Measurements from ENCODE around the gene ZNF532. TPM values are rescaled to one million over a fixed set of nuclear protein-coding genes. Genes with fewer than 3 reads are reported as not detected.

ZNF532 gene
- total RNA-seq, 2 donors from 2014 or later: 133 to 211 TPM

GRCh38 chr18:58862356-58862755 lies 2.3 kb upstream of the ZNF532 start:
- Histone ChIP-seq H3K4me1 (ENCODE audit: control insufficient read depth in 1 of 2, low read depth in 2 of 2) (peaks cover 61 to 81% of the 10 kb centered on the region in 2 donors), H3K27me3 (replicated peaks; ENCODE audit: insufficient read depth) (no peaks in the 10 kb centered on the region), H3K36me3 (no peaks in the 10 kb centered on the region), H3K27ac (peak overlapping the region; percentile 90 to 92), H3K4me3 (peak overlapping the region; percentile 62), H3K9me3 (no peaks in the 10 kb centered on the region)
- DNase-seq (ENCODE audit: low spot score): no peak
- TF ChIP-seq, protein P1, sequence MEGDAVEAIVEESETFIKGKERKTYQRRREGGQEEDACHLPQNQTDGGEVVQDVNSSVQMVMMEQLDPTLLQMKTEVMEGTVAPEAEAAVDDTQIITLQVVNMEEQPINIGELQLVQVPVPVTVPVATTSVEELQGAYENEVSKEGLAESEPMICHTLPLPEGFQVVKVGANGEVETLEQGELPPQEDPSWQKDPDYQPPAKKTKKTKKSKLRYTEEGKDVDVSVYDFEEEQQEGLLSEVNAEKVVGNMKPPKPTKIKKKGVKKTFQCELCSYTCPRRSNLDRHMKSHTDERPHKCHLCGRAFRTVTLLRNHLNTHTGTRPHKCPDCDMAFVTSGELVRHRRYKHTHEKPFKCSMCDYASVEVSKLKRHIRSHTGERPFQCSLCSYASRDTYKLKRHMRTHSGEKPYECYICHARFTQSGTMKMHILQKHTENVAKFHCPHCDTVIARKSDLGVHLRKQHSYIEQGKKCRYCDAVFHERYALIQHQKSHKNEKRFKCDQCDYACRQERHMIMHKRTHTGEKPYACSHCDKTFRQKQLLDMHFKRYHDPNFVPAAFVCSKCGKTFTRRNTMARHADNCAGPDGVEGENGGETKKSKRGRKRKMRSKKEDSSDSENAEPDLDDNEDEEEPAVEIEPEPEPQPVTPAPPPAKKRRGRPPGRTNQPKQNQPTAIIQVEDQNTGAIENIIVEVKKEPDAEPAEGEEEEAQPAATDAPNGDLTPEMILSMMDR (IDR thresholded peaks at IDR 0.05): no peak
- ATAC-seq (ENCODE audit: insufficient number of reproducible peaks, low FRiP score, low read depth): no peak

- Histone ChIP-seq H3K9me3 (no peaks in the 10 kb centered on the region), H3K4me3 (peak overlapping the region; percentile 67), H3K36me3 (no peaks in the 10 kb centered on the region), H3K4me1 (ENCODE audit: control insufficient read depth in 1 of 2, low read depth in 2 of 2) (peaks cover 63 to 87% of the 10 kb centered on the region in 2 donors), H3K27ac (peak overlapping the region; percentile 92 to 99), H3K27me3 (replicated peaks; ENCODE audit: insufficient read depth) (no peaks in the 10 kb centered on the region)
- no peak for ATAC-seq (ENCODE audit: insufficient number of reproducible peaks, low FRiP score, low read depth)
- TF ChIP-seq, protein P1 (IDR thresholded peaks at IDR 0.05): no peak
- no peak for DNase-seq (ENCODE audit: low spot score)
Observed at GRCh38 chr18:58862851-58863538, 1.7 kb upstream of the ZNF532 start.

DNA sequence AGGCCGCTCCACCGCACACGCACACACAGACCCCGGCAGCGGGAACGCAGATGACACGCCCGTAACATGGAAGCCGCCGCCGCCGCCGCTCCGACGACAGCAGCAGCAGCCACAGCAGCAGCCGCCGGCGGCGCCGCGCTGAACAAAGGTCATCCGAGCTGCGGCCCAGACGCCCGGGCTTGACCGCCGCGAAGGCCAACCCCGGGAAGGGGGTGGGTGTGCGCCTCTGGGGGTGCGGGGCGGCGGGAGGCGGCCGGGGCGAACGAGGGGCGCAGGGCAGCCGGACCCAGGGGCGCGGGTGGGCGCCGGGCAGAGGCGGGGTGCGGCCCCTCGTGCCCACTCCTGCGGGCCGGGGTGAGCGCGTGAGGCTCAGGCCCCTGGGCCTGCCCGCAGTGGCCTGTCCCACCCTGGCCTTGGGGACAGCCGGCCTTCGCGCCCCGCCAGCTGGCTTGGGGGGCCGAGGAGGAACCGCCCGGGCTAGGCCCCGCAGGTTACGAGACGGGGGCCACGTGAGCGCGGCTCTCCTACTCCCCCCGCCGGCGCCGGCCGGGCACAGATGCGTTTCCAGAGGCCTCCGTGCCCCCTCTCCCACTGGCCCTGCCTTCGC lies 1.0 kb upstream of the ZNF532 start:
- H3K27me3 ChIP-seq (replicated peaks; ENCODE audit: insufficient read depth): no peaks in the 10 kb centered on the region
- TF ChIP-seq, protein P1 (IDR thresholded peaks at IDR 0.05): no peak
- ATAC-seq (ENCODE audit: insufficient number of reproducible peaks, low FRiP score, low read depth) (no peak), DNase-seq (ENCODE audit: low spot score) (no peak)
- H3K9me3 ChIP-seq: no peaks in the 10 kb centered on the region
- H3K4me1 ChIP-seq (ENCODE audit: control insufficient read depth in 1 of 2, low read depth in 2 of 2): peaks cover 63 to 88% of the 10 kb centered on the region in 2 donors
- H3K4me3 ChIP-seq: peak overlapping the region; percentile 67
- H3K27ac ChIP-seq: peak overlapping the region; percentile 96 to 99
- H3K36me3 ChIP-seq: no peaks in the 10 kb centered on the region

DNA sequence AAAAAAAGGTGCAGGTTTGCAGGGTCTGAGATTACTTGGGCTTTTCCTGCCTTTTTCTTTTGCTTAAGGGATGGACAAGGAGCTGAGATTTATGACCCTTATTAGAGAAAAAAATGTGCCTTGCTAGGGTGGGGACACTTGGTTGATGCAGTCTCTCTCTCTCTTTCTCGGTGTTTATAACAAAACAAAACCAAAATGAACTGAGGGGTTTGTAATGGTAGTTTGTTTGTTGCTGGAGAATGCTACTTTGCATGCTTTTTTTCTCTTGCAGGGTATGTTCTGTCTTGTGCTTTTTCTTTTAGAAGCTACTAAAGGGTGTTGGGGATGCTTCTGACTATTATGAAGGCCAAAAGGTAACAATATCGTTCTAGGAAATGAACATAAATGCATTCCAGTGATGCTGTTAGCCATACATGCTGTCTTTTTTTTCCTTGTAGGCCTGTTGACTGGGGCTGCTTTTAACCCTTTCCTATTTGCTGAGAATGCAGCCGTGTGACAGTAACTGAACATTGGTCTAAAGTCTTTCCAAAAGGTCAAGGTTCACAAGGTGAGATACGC lies 435 bp downstream of the ZNF532 start:
- ATAC-seq (ENCODE audit: insufficient number of reproducible peaks, low FRiP score, low read depth) (no peak), DNase-seq (ENCODE audit: low spot score) (no peak)
- TF ChIP-seq, protein P1 (IDR thresholded peaks at IDR 0.05): no peak
- Histone ChIP-seq H3K27ac (peak overlapping the region; percentile 96 to 99), H3K4me3 (peak overlapping the region; percentile 67), H3K9me3 (no peaks in the 10 kb centered on the region), H3K36me3 (peaks cover 5% of the 10 kb centered on the region), H3K4me1 (ENCODE audit: control insufficient read depth in 1 of 2, low read depth in 2 of 2) (peaks cover 59 to 88% of the 10 kb centered on the region in 2 donors), H3K27me3 (replicated peaks; ENCODE audit: insufficient read depth) (no peaks in the 10 kb centered on the region)

GRCh38 chr18:58865701-58866065 lies 1.0 kb downstream of the ZNF532 start:
- Histone ChIP-seq H3K9me3 (no peaks in the 10 kb centered on the region), H3K4me3 (peak overlapping the region; percentile 67), H3K27me3 (replicated peaks; ENCODE audit: insufficient read depth) (no peaks in the 10 kb centered on the region), H3K4me1 (ENCODE audit: control insufficient read depth in 1 of 2, low read depth in 2 of 2) (peaks cover 59 to 88% of the 10 kb centered on the region in 2 donors), H3K27ac (peak overlapping the region; percentile 96 to 99), H3K36me3 (peaks cover 5% of the 10 kb centered on the region)
- TF ChIP-seq, protein P1 (IDR thresholded peaks at IDR 0.05): no peak
- ATAC-seq (ENCODE audit: insufficient number of reproducible peaks, low FRiP score, low read depth) (no peak), DNase-seq (ENCODE audit: low spot score) (no peak)
